Amniotic stem cell (primary cell): ENCODE results near the gene KRT8.

Source experiments
- DNase-seq: peaks from one replicate; lab custom pipeline; 2025; lab: John Stamatoyannopoulos, UW

KRT8 gene

DNA sequence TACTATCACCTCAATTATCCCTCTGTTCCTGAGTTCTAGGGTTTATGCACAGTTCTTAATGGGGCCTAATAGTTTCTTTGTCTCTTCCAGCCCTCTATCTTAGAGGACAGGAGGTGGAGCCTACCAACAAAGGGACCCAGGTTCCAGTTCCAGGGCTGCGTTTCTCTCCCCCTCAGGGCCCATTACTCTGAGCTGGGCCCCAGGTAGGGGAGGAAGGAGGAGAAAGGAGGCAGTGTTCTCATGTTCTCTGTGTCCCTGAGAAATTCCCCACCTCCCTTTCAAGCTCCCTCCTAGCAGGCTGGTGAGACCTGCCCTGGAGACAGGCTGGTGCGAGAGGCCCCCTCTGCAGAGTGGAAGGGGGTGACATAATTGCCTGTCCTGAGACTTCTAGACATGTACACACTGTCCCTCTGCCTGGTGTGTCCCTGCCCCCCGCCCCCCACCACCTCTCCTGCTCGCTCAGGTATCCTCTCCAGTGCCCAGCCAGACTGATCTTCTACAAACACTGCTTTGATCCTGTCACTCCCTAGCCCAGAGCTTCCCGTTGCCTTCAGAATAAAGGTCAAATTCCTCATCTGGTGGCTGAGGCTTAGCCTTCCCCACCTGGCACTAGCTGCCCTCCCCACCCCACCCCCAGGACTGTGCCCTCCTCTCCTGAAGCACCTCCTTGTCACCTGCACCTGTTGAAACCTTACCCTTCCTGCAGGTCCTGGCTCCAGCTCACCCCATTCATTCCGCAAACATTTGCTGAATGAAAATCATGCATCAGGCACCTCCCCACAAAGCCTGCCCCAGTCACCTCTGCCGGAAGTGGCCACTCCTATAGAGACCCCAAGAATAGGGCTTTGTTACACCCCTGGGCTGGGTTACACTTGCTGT lies 21.1 kb upstream of the KRT8 start:
- DNase-seq = no peak

DNA sequence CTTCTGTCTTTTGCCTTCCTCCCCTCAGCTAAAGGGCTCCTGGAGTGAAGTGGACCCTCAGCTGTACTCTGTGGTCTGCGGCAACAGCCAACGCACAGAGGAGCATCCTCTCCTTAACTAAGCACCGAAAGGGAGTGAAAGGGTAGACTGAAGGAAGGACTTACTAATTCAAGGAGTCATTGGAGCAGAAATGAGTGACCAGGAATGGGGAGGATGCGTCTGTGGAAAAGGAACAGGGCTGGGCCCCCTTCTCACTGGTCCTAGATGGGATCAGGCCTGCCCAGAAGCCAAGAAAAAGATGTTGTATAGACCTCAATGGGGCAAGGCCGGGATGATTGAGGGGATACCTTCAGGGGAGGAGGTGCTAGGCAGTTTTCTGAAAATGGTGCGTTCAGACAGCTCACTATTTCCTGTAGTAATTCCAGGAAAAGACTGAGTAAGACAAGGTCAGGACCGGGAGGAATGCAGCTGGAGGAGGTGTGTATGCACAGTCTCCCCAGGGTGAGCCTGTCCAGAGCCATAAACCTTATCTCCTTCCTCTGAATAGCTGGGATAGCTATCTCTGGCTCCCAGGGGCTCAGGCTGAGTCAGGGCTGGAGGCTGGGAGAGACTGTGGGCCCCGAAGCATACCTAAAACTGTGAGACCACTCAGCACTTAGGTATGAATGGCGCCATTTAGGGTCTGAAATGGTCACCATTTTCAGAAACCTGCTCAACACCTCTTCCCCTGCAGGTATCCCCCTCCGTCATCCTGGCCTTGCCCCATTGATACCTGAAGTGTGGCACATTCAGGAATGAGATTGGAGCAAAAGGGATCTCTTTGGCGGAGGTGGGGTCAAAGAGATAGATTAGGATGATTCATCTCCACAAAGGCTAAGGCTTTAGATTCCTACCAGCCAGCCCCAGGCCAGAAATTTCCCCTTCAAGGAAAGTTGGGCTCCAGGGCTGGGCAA lies 20.2 kb upstream of the KRT8 start:
- peak; percentile 51 for DNase-seq

DNA sequence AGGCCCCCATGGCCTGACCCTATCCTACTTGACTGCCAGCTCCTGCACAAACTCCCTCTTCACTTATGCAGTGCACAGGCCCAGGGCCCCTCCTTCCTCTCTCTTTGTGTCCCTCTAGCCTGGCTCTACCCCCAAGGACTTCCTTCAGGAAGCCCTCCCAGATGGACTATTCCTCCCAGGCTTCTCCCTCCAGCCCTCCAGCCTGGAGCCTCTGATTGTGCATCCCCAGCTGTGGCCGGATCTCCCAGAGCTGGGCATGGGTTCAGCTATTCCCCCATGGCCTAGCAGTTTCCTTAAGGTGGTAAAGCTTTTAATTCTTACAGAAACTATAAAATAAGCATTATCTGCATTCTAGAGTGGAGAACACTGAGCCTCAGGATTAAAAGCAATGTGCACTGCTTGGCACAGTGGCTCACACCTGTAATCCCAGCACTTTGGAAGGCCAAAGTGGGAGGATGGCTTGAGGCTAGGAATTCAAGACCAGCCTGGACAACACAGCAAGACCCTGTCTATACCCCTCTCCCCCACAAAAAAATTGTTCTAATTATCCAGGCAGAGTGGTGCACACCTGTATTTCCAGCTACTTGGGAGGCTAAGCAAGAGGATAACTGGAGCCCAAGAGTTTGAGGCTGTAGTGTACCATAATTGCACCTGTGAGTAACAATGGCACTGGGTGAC lies 16.8 kb upstream of the KRT8 start:
- DNase-seq = no peak

DNA sequence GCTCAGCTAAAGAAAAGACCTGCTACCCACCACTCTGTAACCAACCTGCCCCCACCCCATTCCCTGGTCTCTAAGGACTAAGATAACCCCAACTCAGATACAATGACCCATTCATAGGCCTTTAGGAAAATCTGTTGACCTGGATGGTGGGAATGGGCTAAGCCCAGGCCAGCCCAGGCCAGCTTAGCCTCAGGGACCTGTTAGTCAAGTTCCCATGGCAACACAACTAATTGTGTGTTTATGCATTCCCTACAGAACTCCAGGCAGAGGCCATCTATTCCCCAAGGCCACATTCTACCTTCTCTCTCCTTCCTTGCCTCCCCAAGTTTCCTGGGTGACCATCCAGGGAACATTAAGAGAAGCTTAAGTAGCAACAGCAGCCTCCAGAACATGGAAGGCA lies 16.1 kb upstream of the KRT8 start:
- DNase-seq = no peak

DNA sequence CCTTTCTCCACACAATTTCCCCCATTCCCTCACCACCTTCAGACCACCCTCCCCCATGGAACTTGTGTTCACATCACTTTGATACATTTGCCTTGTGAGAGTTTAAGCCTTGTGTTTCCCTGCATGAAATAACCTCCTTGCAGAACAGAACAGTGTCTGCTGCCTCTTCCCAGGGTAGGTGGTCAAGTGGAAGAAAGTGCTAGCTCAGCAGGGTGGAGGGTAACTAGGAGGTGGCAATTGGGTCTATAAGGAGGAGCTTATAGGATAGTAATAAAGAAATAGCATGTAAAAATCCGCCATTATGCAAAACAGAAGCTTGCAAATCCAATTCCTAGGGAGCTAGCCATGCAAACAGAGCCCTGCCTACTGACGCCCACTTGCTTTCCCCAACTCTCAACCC lies 13.9 kb upstream of the KRT8 start:
- DNase-seq = no peak

DNA sequence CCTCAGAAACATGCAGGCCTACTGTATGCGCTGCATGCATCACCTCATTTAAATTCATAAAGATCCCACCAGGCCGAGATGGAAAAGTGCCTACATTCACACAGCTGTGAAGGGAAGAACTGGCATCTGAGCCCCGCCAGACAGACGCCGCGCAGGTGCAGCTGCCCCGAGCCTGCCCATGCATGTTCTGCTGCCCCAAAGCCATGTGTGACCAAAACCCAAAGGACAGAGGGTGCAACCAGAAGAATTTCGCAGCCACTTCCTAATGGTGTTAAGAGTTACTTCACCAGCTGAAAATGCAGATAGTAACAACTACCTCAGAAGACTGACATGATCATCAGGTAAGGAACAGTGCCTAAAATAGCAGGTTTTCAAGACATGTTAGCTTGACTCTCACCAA lies 13.5 kb upstream of the KRT8 start:
- DNase-seq = no peak

DNA sequence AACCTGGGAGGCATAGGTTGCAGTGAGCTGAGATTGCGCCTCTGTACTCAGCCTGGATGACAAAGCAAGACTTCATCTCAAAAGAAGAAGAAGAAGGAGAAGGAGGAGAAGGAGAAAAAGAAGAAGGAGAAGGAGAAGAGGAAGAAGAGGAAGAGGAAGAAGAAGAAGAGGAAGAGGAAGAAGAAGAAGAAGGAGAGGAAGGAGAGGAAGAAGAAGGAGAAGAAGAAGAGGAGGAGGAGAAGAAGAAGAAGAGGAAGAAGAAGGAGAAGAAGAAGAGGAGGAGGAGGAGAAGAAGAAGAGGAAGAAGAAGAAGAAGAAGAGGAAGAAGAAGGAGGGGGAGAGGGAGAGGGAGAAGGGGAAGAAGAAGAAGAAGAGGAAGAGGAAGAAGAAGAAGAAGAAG lies 12.9 kb upstream of the KRT8 start:
- no peak for DNase-seq

DNA sequence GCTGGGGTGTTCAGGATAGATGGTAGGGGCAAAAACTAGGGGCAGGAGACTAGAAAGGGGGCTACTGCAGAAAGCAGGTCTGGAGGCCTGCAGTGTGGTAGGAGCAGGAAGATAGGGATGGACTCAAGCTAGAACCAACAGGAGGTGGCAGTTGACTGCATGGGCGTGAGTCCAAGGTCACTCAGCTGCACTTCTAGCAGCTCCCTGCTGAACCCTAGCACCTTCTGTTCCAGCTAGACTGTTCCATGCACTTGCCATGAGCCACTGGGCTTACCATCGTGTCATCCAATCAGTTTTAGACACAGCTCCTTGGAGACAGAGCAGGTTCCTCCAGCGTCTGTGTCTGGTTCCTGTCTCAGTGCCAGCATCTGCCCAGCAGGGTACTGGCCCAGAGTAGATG lies 11.3 kb upstream of the KRT8 start:
- no peak for DNase-seq

DNA sequence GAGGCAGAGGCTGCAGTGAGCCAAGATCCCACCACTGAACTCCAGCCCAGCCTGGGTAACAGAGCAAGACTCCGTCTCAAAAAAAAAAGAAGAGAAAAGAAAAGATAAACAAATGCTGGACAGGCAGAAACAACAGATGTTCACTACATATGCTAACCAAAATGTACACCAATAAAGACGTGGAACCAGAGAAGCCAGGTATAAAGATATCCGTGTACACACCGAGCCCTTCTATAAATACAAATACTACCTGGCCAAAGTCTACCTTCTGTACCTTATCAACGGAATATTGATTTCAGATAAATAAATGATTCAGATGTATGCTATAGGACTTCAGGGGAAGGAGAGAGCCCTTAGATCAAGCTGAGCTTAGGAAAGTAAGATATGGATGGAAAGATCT lies 10.8 kb upstream of the KRT8 start:
- DNase-seq = no peak

DNA sequence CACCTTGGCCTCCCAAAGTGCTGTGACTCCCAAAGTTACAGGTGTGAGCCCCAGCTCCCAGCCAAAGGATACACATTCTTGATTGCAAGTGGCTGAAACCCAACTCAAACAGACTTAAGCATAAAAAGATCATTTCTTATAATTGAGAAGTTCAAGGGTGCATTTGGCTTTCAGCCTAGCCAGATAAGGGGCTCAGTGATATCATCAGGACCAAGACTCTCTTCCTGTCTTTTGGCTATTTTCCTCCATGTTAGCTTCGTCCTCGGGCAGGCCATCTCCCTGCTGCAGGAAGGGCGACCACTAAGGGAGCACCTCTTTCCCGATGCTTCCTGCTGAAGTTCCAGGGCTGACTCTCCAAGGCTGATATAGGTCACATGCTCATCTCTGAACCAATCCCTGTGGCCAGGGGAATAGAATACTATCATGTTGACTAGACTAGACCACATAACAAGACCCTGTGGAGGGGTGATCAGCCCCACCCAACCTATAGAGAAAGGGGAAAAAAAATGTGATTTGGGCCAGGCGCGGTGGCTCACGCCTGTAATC lies 9.8 kb upstream of the KRT8 start:
- no peak for DNase-seq

DNA sequence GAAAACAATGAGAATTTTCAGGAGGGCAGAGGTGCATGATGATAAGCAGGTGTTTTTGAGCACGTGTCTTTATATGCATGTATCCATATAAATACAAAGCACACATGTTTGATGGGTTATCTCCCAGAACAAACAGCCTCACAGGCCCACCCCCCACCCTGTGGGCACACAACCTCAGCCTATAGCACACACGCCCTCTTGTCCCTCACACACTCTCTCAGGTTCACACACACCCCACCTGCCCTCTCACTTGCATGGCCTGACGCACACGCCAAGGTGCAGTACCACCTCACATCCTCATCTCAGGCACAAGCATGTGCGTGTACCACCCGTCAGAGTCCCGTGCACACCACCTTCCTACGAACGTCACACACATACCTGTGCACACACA lies 8.6 kb upstream of the KRT8 start:
- DNase-seq = no peak

DNA sequence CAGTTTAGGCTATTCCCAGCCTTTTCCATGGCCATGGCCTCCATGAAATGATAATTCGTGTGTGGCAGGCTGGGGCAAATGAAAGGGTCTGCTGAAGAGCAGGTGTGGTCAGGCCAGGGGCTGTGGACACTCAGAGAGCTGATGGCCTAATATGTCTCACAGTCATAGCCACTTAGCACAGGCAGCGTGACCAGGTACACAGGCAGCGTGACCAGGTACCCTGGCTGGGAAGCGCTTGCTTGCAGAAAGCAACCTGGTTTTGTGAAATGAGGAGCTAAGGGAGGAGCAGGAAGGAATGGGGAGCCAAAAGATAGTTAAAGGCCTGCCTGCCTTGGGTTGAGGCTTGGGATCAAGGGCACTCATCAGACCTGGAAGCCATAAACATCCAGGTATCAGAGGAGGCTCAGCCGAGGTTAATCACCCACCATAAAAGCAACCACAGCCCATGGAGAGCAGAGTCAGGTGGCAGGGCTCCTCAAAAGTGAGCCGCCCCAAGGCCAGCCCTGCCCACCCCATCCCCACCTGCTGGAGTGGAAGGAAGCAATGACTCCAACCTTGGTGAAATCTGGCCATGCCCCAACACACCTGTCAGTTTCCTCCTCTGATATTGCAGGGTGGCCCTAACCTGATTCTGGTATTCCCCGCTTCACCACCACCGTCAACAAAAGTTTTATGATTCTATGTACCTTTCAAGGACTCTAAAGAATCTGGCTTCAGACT lies 8.0 kb upstream of the KRT8 start:
- no peak for DNase-seq

DNA sequence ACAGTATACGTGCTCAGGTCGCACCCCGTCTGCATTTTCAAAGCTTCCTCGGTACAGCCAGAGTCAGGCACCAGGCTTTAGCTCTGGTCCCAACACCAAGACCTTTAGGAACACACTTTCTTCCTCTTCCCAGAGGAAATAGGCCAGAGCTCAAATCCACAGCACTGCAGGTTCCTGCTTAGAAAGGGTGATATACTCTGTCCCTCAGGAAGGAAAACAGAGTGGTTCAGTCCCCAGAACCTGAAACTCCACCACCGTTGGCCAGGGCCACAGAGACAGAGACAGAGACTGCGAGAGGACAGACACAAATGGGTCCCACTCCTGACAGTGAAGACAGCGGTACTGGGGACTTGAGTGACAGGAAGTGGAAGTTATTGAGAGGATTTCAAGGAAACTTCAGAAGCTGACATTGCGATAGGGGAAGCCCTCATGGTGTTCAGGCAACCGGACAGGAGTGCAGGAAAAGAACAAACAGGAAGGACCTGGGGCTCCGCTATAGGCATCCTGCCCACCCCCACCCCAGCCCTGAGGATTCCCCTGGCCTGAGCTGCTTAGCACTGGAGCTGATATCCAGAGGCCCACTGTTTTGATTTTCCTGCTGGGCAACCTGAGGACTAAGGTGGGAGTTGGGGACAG lies 5.5 kb upstream of the KRT8 start:
- DNase-seq = no peak

DNA sequence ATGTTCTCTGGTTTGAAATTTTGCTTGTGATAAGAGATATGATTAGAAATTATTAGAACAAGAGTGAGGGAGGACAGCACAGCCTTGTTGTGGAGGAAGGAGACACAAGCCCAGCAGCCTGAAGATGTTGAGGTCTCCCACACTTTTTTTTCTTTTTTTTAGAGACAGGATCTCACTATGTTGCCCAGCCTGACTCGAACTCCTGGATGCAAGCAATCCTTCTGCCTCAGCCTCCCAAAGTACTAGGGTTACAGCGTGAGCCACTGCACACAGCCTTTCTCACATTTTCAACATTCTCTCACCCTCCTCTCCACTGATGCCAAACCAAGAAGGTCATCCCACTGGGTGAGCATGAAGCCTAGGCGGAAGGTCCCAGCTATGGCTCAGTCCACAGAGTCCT lies 4.9 kb upstream of the KRT8 start:
- DNase-seq = no peak

DNA sequence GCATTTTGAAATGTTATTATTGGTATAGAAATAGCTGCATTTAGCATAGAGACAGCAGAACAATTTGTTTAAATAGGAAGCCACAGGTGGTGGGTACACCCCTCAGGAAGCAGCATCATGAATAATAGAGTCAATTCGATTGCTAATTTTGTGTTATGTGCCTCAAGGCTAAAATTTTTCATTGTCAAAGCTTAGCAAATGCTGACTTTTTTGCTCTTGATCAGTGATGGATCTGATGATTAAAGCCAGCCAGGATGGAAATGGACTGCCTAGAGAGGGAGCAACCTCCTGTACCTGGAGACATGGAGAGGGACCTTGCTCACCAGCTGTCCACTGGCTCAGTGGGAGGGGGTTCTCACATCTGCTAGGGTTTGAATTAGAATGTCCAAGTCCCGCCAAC lies 4.5 kb upstream of the KRT8 start:
- no peak for DNase-seq

DNA sequence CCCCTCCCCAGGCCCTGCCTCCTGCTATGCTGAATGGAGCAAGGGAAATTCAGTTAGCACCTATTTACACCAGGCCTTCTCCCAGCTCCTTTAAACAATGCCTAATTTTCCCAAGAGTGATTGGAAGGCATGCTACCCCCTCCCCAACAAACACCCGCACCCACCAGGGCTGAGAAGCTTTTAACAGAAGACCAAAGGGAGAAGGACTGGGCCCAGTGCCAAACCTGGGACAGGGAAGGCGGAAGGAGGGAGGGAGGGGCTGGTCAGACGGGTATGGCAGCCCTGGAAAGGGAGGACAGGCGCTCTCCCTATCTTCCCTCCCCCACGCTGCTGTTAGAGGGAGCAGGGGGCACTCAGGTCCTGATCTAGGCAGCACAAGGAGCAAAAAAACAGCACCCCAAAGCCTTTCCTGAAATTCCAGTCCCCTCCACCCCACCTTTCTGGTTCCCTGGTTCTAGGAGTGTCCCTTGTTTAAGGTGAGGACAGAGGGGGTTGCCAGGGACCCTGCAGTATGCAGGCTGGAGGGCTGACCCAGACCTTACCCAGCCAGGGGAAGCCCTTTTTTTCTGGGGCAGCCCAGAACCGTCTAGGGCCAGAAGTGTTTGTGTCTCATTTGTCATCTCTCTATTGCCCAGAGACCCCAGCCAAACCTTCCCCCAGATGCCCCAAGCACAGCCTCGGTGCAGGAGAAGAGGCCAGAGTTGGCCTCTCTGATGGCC lies 2.4 kb upstream of the KRT8 start:
- no peak for DNase-seq

DNA sequence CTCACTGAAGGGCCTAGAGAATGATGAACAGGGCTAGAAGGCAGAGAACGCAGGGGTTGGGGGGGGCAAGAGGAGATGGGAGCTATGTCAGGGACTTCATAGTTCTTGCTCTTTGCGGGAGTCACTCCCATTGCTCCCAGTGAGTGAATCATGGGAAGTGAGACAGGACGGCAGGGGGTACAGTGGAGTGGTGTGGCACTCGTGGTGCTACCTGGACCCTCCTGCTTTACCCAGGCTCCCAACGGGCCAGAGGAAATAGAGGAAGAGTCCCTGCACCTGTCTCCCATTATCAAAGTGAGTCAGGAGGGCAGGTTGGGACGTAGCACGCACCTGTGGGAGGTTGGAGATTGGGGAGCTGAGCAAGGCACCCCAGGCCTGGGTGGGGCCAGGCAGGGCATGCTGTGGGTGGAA lies 1.3 kb upstream of the KRT8 start:
- DNase-seq = no peak

DNA sequence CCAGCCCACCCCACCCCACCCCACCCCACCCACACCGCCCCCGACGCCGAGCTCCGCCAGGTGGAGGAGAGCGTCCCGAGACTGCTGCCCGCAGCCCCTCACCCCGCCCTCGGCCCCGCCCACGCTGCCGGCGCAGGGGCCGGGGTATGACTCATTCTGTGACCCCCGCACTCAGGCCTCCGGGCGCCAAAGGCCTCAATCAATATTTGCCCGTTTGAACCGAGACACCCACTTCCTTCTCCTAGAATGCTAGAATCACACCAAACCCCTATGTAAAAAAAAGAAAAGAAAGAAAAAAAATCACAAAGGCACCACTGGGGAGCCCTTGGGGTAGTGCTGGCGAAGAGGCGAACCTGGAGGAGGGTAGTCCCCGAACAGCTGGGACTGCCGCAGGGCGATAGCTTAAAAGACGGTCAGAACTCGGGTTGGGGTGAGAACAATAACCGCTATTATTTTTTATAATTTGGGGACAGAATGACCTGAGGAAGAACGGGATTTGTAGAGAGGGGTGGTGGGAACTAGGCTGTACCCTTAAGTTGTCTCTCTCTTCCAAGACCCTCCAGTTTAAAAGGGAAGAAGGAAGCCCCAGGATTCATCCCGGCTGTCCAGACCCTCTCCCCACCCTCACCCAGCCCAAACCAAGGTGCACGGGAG lies 894 bp downstream of the KRT8 start:
- DNase-seq = no peak

DNA sequence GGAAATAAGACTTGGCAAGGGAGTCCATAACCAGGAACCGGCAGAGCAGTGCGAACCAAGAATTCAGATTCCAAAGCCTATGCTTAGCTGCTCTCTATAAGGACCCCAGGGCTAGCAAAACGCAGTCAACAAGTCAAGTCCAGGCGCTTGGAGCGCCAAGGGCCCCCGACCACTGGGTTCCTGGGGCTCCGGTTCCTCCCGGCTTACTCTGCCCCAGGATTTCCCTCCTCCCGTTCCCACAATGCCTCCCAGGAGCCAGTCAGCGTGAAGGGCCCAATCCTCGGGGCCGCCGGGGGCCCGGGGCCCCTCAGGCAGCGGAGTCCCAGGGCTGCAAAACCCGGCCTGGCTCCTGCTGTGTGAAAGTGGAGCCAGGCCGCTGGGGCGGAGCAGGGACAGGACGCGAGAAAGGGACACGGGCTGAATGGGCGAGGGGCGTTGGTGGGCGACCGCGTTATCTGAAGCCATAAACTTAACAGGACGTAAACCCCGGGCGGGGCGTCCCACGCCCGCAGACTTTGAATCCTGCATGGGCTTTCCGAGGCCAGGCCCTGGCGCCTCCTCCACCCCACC lies 1.5 kb downstream of the KRT8 start:
- DNase-seq = no peak
